Fibroblast of skin of right quadriceps (primary cell): Measurements from ENCODE around the gene C1QTNF9.
"Not testable (repeated sequence)": the region's sequence is repeated elsewhere in the genome, so short reads cannot be mapped to it uniquely, and the experiment has no call there.

ENCODE experiments used
- DNase-seq: peaks from one replicate; pipeline ENCODE4 v3.0.0-alpha.2; 2013

The C1QTNF9 gene

GRCh38 chr13:24309300-24309699, at the start of gene C1QTNF9:
C1QTNF9 (plus strand) TSS chr13:24309580; CDS start chr13:24316004, 6,424 bp downstream.
- not testable (repeated sequence) for DNase-seq

GRCh38 chr13:24261566-24261965, 47.8 kb upstream of the C1QTNF9 start:
- DNase-seq: no peak

- DNase-seq: no peak
These were observed 45.7 kb upstream of the C1QTNF9 start for GRCh38 chr13:24263632-24264031.

- no peak for DNase-seq
These were observed 44.4 kb upstream of the C1QTNF9 start for GRCh38 chr13:24264976-24265375.

- DNase-seq: no peak
These were observed 43.9 kb upstream of the C1QTNF9 start for GRCh38 chr13:24265453-24265852.

GRCh38 chr13:24267274-24267673, 42.1 kb upstream of the C1QTNF9 start:
- no peak for DNase-seq

GRCh38 chr13:24267801-24268200, 41.6 kb upstream of the C1QTNF9 start:
- no peak for DNase-seq

GRCh38 chr13:24269821-24270220, 39.6 kb upstream of the C1QTNF9 start:
- no peak for DNase-seq

GRCh38 chr13:24270639-24271141, 38.7 kb upstream of the C1QTNF9 start:
- DNase-seq: peak; percentile 32

GRCh38 chr13:24271231-24271600, 38.2 kb upstream of the C1QTNF9 start:
- DNase-seq: no peak

GRCh38 chr13:24271601-24272451, 37.6 kb upstream of the C1QTNF9 start:
- DNase-seq: peak; percentile 69

GRCh38 chr13:24272452-24273161, 36.8 kb upstream of the C1QTNF9 start:
- no peak for DNase-seq

GRCh38 chr13:24273926-24274325, 35.5 kb upstream of the C1QTNF9 start:
- no peak for DNase-seq

- DNase-seq: no peak
These were observed 34.8 kb upstream of the C1QTNF9 start for GRCh38 chr13:24274452-24275021.

- no peak for DNase-seq
These were observed 34.3 kb upstream of the C1QTNF9 start for GRCh38 chr13:24275041-24275440.

GRCh38 chr13:24276306-24276705, 33.1 kb upstream of the C1QTNF9 start:
- DNase-seq: no peak

GRCh38 chr13:24276861-24277260, 32.5 kb upstream of the C1QTNF9 start:
- no peak for DNase-seq

- DNase-seq: no peak
These were observed 31.6 kb upstream of the C1QTNF9 start for GRCh38 chr13:24277761-24278160.

- no peak for DNase-seq
These were observed 29.9 kb upstream of the C1QTNF9 start for GRCh38 chr13:24279327-24280110.

- no peak for DNase-seq
These were observed 28.7 kb upstream of the C1QTNF9 start for GRCh38 chr13:24280720-24281119.

GRCh38 chr13:24281188-24282008, 28.0 kb upstream of the C1QTNF9 start:
- no peak for DNase-seq

- no peak for DNase-seq
These were observed 27.1 kb upstream of the C1QTNF9 start for GRCh38 chr13:24282256-24282655.
